Measurements from ENCODE around the gene ARNT2. TPM values are rescaled to one million over a fixed set of nuclear protein-coding genes. Genes with fewer than 3 reads are reported as not detected.

ARNT2 gene
- total RNA-seq, 1 experiment from 2014 or later, result not detected

GRCh38 chr15:80440024-80440423 lies 35.8 kb downstream of the ARNT2 start:
- no peak for DNase-seq
- Histone ChIP-seq H4K20me1 (ENCODE audit: insufficient read depth, low read depth, low read length) (no peaks in the 10 kb centered on the region), H3K9me2 (replicated peaks; ENCODE audit: insufficient read depth, low read length) (no peaks in the 10 kb centered on the region), H3K36me3 (ENCODE audit: insufficient read depth, low read length) (no peaks in the 10 kb centered on the region), H3K79me2 (ENCODE audit: low read length) (no peaks in the 10 kb centered on the region), H3K4me2 (ENCODE audit: low read depth, low read length, poor library complexity, severe bottlenecking) (no peak overlapping the region), H2AFZ (ENCODE audit: low read length) (no peak overlapping the region), H3K27me3 (ENCODE audit: low read length) (no peaks in the 10 kb centered on the region; the same call in 1 of the 2 replicates), H3K27ac (ENCODE audit: low read length) (no peak overlapping the region), H3K9ac (ENCODE audit: low read length) (no peak overlapping the region), H3K9me3 (ENCODE audit: low read length) (no peaks in the 10 kb centered on the region), H3K4me1 (ENCODE audit: low read length) (no peaks in the 10 kb centered on the region), H3K4me3 (ENCODE audit: low read length) (no peak overlapping the region)

GRCh38 chr15:80441041-80441440 lies 36.9 kb downstream of the ARNT2 start:
- Histone ChIP-seq H2AFZ (ENCODE audit: low read length) (no peak overlapping the region), H3K9me3 (ENCODE audit: low read length) (no peaks in the 10 kb centered on the region), H3K36me3 (ENCODE audit: insufficient read depth, low read length) (no peaks in the 10 kb centered on the region), H3K9me2 (replicated peaks; ENCODE audit: insufficient read depth, low read length) (no peaks in the 10 kb centered on the region), H4K20me1 (ENCODE audit: insufficient read depth, low read depth, low read length) (no peaks in the 10 kb centered on the region), H3K9ac (ENCODE audit: low read length) (no peak overlapping the region), H3K27me3 (ENCODE audit: low read length) (no peaks in the 10 kb centered on the region), H3K4me1 (ENCODE audit: low read length) (no peaks in the 10 kb centered on the region), H3K27ac (ENCODE audit: low read length) (no peak overlapping the region), H3K4me3 (ENCODE audit: low read length) (no peak overlapping the region), H3K4me2 (ENCODE audit: low read depth, low read length, poor library complexity, severe bottlenecking) (no peak overlapping the region), H3K79me2 (ENCODE audit: low read length) (no peaks in the 10 kb centered on the region)
- DNase-seq, result no peak

- H3K4me2 ChIP-seq (ENCODE audit: low read depth, low read length, poor library complexity, severe bottlenecking), result no peak overlapping the region
- H4K20me1 ChIP-seq (ENCODE audit: insufficient read depth, low read depth, low read length), result no peaks in the 10 kb centered on the region
- no peak overlapping the region for H2AFZ ChIP-seq (ENCODE audit: low read length)
- H3K4me1 ChIP-seq (ENCODE audit: low read length), result no peaks in the 10 kb centered on the region
- no peaks in the 10 kb centered on the region for H3K27me3 ChIP-seq (ENCODE audit: low read length)
- no peak for DNase-seq
- H3K27ac ChIP-seq (ENCODE audit: low read length), result no peak overlapping the region
- H3K9me3 ChIP-seq (ENCODE audit: low read length), result no peaks in the 10 kb centered on the region
- H3K36me3 ChIP-seq (ENCODE audit: insufficient read depth, low read length), result no peaks in the 10 kb centered on the region
- no peak overlapping the region for H3K4me3 ChIP-seq (ENCODE audit: low read length)
- H3K9ac ChIP-seq (ENCODE audit: low read length), result no peak overlapping the region
- H3K9me2 ChIP-seq (replicated peaks; ENCODE audit: insufficient read depth, low read length), result no peaks in the 10 kb centered on the region
- H3K79me2 ChIP-seq (ENCODE audit: low read length), result no peaks in the 10 kb centered on the region
Measured at GRCh38 chr15:80441714-80442113, 37.5 kb downstream of the ARNT2 start.

- H3K79me2 ChIP-seq (ENCODE audit: low read length), result no peaks in the 10 kb centered on the region
- no peaks in the 10 kb centered on the region for H3K9me3 ChIP-seq (ENCODE audit: low read length)
- no peak overlapping the region for H3K4me2 ChIP-seq (ENCODE audit: low read depth, low read length, poor library complexity, severe bottlenecking)
- H4K20me1 ChIP-seq (ENCODE audit: insufficient read depth, low read depth, low read length), result no peaks in the 10 kb centered on the region
- H3K36me3 ChIP-seq (ENCODE audit: insufficient read depth, low read length), result no peaks in the 10 kb centered on the region
- H3K4me1 ChIP-seq (ENCODE audit: low read length), result no peaks in the 10 kb centered on the region
- no peaks in the 10 kb centered on the region for H3K9me2 ChIP-seq (replicated peaks; ENCODE audit: insufficient read depth, low read length)
- no peak overlapping the region for H2AFZ ChIP-seq (ENCODE audit: low read length)
- no peak overlapping the region for H3K4me3 ChIP-seq (ENCODE audit: low read length)
- no peak for DNase-seq
- H3K27ac ChIP-seq (ENCODE audit: low read length), result no peak overlapping the region
- H3K9ac ChIP-seq (ENCODE audit: low read length), result no peak overlapping the region
- no peaks in the 10 kb centered on the region for H3K27me3 ChIP-seq (ENCODE audit: low read length)
Measured at GRCh38 chr15:80442728-80443403, 38.7 kb downstream of the ARNT2 start.

- Histone ChIP-seq H3K4me2 (ENCODE audit: low read depth, low read length, poor library complexity, severe bottlenecking) (no peak overlapping the region), H3K79me2 (ENCODE audit: low read length) (no peaks in the 10 kb centered on the region), H3K27ac (ENCODE audit: low read length) (no peak overlapping the region), H3K4me3 (ENCODE audit: low read length) (no peak overlapping the region), H3K9ac (ENCODE audit: low read length) (no peak overlapping the region), H3K36me3 (ENCODE audit: insufficient read depth, low read length) (no peaks in the 10 kb centered on the region), H3K9me3 (ENCODE audit: low read length) (no peaks in the 10 kb centered on the region), H3K4me1 (ENCODE audit: low read length) (no peaks in the 10 kb centered on the region), H2AFZ (ENCODE audit: low read length) (no peak overlapping the region), H3K9me2 (replicated peaks; ENCODE audit: insufficient read depth, low read length) (no peaks in the 10 kb centered on the region), H3K27me3 (ENCODE audit: low read length) (no peaks in the 10 kb centered on the region), H4K20me1 (ENCODE audit: insufficient read depth, low read depth, low read length) (no peaks in the 10 kb centered on the region)
- DNase-seq, result no peak
Measured at GRCh38 chr15:80444680-80445251, 40.6 kb downstream of the ARNT2 start.

- H4K20me1 ChIP-seq (ENCODE audit: insufficient read depth, low read depth, low read length), result no peaks in the 10 kb centered on the region
- H3K4me3 ChIP-seq (ENCODE audit: low read length), result no peak overlapping the region
- no peak overlapping the region for H2AFZ ChIP-seq (ENCODE audit: low read length)
- H3K9me2 ChIP-seq (replicated peaks; ENCODE audit: insufficient read depth, low read length), result no peaks in the 10 kb centered on the region
- no peak overlapping the region for H3K27ac ChIP-seq (ENCODE audit: low read length)
- no peak for DNase-seq
- H3K4me2 ChIP-seq (ENCODE audit: low read depth, low read length, poor library complexity, severe bottlenecking), result no peak overlapping the region
- no peaks in the 10 kb centered on the region for H3K4me1 ChIP-seq (ENCODE audit: low read length)
- no peak overlapping the region for H3K9ac ChIP-seq (ENCODE audit: low read length)
- no peaks in the 10 kb centered on the region for H3K36me3 ChIP-seq (ENCODE audit: insufficient read depth, low read length)
- H3K9me3 ChIP-seq (ENCODE audit: low read length), result no peaks in the 10 kb centered on the region
- no peaks in the 10 kb centered on the region for H3K79me2 ChIP-seq (ENCODE audit: low read length)
- no peaks in the 10 kb centered on the region for H3K27me3 ChIP-seq (ENCODE audit: low read length)
Measured at GRCh38 chr15:80445300-80446041, 41.3 kb downstream of the ARNT2 start.

GRCh38 chr15:80447077-80447476 lies 42.9 kb downstream of the ARNT2 start:
- H2AFZ ChIP-seq (ENCODE audit: low read length), result no peak overlapping the region
- no peak for DNase-seq

GRCh38 chr15:80449825-80450224 lies 45.6 kb downstream of the ARNT2 start:
- H3K4me3 ChIP-seq (ENCODE audit: low read length), result no peak overlapping the region

More at GRCh38 chr15:80447077-80447476, 42.9 kb downstream of the ARNT2 start:
- no peak overlapping the region for H3K4me2 ChIP-seq (ENCODE audit: low read depth, low read length, poor library complexity, severe bottlenecking)
- no peak overlapping the region for H3K9ac ChIP-seq (ENCODE audit: low read length)
- H3K79me2 ChIP-seq (ENCODE audit: low read length), result no peaks in the 10 kb centered on the region
- H4K20me1 ChIP-seq (ENCODE audit: insufficient read depth, low read depth, low read length), result no peaks in the 10 kb centered on the region
- no peaks in the 10 kb centered on the region for H3K9me3 ChIP-seq (ENCODE audit: low read length)
- no peaks in the 10 kb centered on the region for H3K27me3 ChIP-seq (ENCODE audit: low read length)
- no peaks in the 10 kb centered on the region for H3K36me3 ChIP-seq (ENCODE audit: insufficient read depth, low read length)
- H3K9me2 ChIP-seq (replicated peaks; ENCODE audit: insufficient read depth, low read length), result no peaks in the 10 kb centered on the region
- no peaks in the 10 kb centered on the region for H3K4me1 ChIP-seq (ENCODE audit: low read length)
- H3K4me3 ChIP-seq (ENCODE audit: low read length), result no peak overlapping the region
- no peak overlapping the region for H3K27ac ChIP-seq (ENCODE audit: low read length)

More at GRCh38 chr15:80449825-80450224, 45.6 kb downstream of the ARNT2 start:
- Histone ChIP-seq H3K27me3 (ENCODE audit: low read length) (no peaks in the 10 kb centered on the region), H3K27ac (ENCODE audit: low read length) (no peak overlapping the region), H3K4me2 (ENCODE audit: low read depth, low read length, poor library complexity, severe bottlenecking) (no peak overlapping the region), H2AFZ (ENCODE audit: low read length) (no peak overlapping the region), H3K9ac (ENCODE audit: low read length) (no peak overlapping the region), H3K36me3 (ENCODE audit: insufficient read depth, low read length) (no peaks in the 10 kb centered on the region), H3K9me3 (ENCODE audit: low read length) (no peaks in the 10 kb centered on the region), H3K9me2 (replicated peaks; ENCODE audit: insufficient read depth, low read length) (no peaks in the 10 kb centered on the region), H3K4me1 (ENCODE audit: low read length) (no peaks in the 10 kb centered on the region), H4K20me1 (ENCODE audit: insufficient read depth, low read depth, low read length) (no peaks in the 10 kb centered on the region), H3K79me2 (ENCODE audit: low read length) (no peaks in the 10 kb centered on the region)
- DNase-seq, result no peak

Data from Karpas-422 (cell line).